GM12891 (cell line): ENCODE measurements around the gene FARP1.

Source experiments
- POLR2A ChIP-seq: IDR thresholded peaks from 2 replicates; pipeline ENCODE4 v1.6.1; 2011; ENCODE audit warnings: low read depth, low read length, control low read depth
- POLR2AphosphoS5 ChIP-seq: IDR thresholded peaks from 2 replicates; pipeline ENCODE4 v1.6.1; 2011; ENCODE audit warnings: low read depth, low read length, control low read depth
- TAF1 ChIP-seq: IDR thresholded peaks from 2 replicates; pipeline ENCODE4 v1.6.1; 2011; ENCODE audit warnings: low read depth, low read length, control low read depth

GRCh38 chr13:98286799-98287198 is 143.9 kb downstream of the FARP1 start:
- TF ChIP-seq POLR2A (no peak), POLR2AphosphoS5 (no peak), TAF1 (no peak)
